GM20000 (cell line): ENCODE measurements around the gene PTPRT.
A peak's percentile ranks its signal among the peaks of the same experiment; 100 is the strongest.

Experiments
- DNase-seq: peaks from one replicate; pipeline ENCODE4 v3.0.0; 2012; ENCODE audit warnings: low spot score
- CTCF ChIP-seq: IDR thresholded peaks from 2 replicates; pipeline ENCODE4 v1.5.1; 2012; ENCODE audit warnings: mild to moderate bottlenecking, control low read depth; ENCODE audit errors: extremely low read depth, missing control alignments

PTPRT gene

GRCh38 chr20:42475773-42476172, 713.9 kb downstream of the PTPRT start:
- DNase-seq, result no peak

GRCh38 chr20:42474646-42475045, 715.1 kb downstream of the PTPRT start:
- no peak for DNase-seq
- TF ChIP-seq CTCF, result no peak

More at GRCh38 chr20:42475773-42476172, 713.9 kb downstream of the PTPRT start:
- no peak for TF ChIP-seq CTCF

- no peak for TF ChIP-seq CTCF
- DNase-seq, result no peak
Measured at GRCh38 chr20:42472198-42472597, 717.5 kb downstream of the PTPRT start.

GRCh38 chr20:42461965-42462593, 727.6 kb downstream of the PTPRT start:
- DNase-seq, result peak; percentile 15
- TF ChIP-seq CTCF, result no peak

- no peak for TF ChIP-seq CTCF
- DNase-seq, result no peak
Measured at GRCh38 chr20:42461291-42461690, 728.4 kb downstream of the PTPRT start.

GRCh38 chr20:42447270-42447669, 742.4 kb downstream of the PTPRT start:
- TF ChIP-seq CTCF, result no peak
- DNase-seq, result no peak

GRCh38 chr20:42444799-42445198, 744.9 kb downstream of the PTPRT start:
- no peak for DNase-seq
- TF ChIP-seq CTCF, result no peak
